ENCODE data around the gene SCAMP4.
"Not testable (repeated sequence)": the region's sequence is repeated elsewhere in the genome, so short reads cannot be mapped to it uniquely, and the experiment has no call there.

SCAMP4 gene

DNA sequence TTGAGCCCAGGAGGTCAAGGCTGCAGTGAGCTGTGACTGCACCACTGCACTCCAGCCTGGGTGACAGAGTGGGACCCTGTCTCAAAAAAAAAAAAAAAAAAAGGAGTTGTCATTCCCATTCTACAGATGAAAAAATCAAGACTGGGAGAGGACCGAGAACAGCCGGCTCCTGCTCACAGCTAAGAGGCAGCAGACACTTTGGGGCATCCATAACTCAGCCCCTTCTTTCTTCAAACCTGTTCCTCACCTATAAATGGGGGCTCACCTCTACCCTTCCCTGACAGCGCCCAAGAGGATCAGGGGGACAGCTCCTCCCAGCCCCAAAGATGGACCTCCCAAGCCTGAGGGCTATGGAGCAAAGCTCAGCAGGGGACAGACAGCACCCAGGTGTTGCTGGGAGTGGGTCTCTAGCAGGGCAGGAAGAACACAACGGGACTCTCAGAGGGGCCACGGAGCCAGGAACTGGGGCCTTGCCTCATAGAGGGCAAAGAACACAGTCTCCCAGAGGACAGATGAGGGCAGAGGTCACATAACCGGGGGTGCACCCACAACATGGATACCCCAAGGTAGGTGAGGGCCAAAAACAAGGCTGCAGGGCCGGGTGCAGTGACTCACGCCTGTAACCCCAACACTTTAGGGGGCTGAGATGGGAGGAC, 38.4 kb upstream of the SCAMP4 start:
- no peak for DNase-seq (ENCODE audit: low read depth in 1 of 2, low spot score in 1 of 2)

DNA sequence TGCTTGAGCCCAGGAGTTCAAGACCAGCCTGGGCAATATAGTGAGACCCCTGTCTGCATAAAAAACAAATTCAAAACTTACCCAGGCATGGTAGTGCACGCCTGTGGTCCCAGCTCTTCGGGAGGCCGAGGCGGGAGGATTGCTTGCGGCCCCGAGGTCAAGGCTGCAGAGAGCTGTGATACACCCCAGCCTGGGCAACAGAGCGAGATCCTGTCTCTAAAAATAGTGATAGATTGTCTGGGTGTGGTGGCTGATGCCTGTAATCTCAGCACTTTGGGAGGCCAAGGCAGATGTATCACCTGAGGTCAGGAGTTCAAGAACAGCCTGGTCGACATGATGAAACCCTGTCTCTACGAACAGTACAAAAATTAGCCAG, 37.9 kb upstream of the SCAMP4 start:
- no peak for DNase-seq (ENCODE audit: low read depth in 1 of 2, low spot score in 1 of 2)

DNA sequence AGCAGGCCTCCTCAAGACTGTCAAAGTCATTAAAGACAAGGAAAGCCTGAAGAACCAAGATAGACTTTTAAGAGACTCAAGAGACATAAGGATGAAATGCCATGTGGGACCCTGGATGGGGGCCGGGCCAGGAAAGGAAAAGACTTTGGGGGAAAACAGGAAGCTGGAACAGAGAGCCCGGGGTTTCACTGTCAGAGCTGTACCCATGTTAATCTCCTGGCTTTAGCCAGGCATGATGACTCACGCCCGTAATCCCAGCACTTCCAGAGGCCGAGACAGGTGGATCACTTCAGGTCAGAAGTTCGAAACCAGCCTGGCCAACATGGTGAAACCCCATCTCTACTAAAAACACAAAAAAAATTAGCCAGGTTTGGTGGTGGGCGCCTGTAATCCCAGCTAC, 36.2 kb upstream of the SCAMP4 start:
- no peak for DNase-seq (ENCODE audit: low read depth in 1 of 2, low spot score in 1 of 2)

DNA sequence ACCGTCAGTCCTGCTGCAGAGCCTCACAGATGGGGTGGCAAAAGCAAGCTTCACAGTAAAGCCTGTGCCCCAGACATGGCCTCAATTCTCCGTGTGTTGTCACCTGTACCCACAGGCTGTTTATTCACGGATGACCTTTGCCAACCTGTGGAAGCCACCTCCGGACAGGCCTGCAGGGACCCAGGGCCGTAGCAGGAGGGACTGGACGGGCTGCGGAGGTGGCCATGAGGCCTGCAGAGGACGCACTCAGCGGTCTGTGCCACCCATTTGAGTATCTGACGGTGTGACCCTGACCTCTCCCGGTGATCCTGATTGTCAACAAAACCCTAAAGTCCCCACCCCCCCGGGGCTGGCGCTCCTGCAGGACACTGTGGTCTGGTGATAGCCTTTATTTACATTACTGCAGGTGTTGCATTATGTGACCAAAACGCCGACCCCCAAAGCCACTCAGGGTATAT, 34.0 kb upstream of the SCAMP4 start:
- no peak for DNase-seq (ENCODE audit: low read depth in 1 of 2, low spot score in 1 of 2)

DNA sequence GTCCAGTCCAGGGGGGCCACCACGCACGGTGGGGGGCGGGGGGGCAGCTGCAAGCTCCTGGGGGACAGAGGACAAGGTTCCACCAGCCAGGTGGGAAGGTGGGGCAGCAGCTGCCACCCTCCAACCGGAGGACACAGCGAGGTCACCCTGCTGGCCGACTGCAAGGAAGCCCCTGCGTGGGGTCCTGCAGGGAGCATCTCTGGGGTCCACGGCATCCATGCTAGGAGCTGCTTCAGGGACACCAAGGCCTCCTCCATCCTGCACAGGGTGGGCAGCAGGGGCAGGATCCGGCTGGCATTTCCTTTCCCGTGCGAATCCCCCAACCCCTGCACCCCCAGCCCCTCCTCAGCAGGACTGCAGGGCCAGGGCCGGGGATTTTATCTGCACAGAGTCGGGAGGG, 33.6 kb upstream of the SCAMP4 start:
- no peak for DNase-seq (ENCODE audit: low read depth in 1 of 2, low spot score in 1 of 2)

DNA sequence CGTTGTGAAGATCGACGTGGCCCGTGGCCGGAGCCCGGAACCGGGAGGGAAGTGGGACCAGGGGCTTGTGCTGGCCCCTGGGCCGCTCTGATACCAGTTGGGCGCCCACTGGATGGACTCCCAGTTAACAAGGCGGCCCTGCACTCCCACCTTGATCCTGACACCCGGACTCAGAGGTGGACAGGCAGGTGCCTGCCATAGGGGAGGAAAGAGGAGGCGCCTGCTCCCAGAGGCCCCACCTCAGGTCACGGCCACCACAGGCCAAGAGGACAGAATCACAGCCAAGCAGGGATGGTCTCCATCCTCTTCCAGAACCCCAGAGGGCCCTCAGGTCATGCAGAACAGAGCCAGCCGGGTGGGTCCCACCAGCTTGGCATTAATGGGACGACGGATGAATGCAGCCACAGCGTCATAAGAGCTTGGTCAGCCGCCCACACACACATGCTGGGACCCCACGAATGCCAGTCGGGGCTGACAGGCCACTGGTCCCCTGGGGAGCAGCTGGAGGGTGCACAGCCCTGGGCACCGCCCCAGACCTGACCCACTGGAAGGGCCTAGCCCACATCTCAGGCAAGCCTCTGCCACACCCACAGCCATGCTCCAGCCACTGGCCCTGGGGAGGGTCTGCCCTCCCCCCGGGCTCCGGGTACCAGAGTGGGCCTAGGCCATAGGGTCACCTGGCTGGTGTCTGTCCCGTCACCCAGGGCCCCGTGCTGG, 32.2 kb upstream of the SCAMP4 start:
- DNase-seq (ENCODE audit: low read depth in 1 of 2, low spot score in 1 of 2), result no peak

DNA sequence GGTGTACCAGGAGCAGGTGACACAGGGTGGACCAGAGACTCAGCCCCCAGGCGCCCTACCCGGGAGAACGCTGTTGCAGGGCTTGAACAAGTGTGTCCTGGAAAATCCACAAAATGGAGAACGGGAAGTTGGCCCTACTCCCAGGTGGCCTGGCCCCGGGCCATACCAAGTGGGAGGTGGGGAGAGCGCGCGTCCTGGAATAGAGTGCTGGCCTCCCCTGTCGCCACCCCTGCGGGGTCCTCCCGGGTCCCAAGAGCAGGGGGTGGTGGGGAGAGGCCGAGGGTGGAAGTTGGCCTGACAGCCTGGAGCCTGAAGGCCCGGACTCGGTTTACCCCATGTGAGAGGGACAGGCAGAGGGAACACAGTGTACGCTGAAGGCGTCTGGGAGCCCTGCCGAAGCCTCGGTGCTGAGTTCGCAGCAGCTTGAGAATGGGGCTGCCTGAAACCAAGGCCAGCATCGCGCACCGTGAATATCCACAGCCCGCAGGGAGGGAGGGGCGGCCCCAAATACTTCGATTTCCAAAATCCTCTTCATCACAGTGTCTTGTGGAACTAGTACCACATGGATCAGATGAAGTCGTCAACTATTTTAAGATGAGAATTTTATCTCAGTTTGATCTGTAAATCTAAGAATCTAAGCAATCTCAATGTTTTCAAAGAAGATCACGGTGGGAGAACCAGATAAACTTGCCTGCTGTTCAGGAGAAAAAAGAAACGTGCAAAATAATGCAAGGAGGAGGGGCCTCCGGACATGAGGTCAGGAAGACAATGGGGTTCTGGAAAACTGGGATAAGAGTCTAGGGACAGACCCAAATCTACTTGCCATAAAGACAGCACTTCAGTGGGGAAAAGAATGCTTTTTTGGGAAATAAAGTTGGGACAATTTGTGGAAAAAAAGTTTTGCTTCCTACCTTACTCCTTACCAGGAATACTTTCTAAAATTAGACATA, 31.4 kb upstream of the SCAMP4 start:
- no peak for DNase-seq (ENCODE audit: low read depth in 1 of 2, low spot score in 1 of 2)

DNA sequence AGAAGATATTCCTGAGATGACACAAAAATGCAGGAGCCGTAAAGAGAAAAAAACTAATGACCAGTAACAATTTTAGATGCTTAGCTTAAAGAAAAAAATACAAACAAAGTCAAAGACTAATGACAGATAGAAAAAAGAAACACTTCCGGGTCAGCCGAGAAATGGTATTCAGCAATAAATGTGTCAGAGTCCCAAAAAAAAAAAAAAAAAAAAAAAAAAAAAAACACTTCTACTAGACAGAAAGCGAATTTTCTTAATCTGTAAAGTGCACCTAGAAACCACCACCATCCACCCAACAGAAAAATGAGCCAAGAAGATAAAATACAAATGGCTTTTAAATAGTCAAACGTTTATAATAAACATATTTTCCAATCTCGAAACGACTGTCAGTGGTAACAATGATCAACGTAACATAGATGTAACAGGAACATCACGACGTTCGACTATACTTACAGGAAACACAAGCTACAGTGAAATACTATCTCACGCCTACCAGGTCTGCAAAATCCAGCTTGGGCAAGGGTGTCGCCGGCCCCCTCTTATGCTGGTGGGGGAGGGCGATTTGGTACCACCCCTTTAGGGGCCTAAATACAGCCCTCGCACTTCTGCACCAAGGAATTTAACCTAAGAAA, 30.5 kb upstream of the SCAMP4 start:
- no peak for DNase-seq (ENCODE audit: low read depth in 1 of 2, low spot score in 1 of 2)

DNA sequence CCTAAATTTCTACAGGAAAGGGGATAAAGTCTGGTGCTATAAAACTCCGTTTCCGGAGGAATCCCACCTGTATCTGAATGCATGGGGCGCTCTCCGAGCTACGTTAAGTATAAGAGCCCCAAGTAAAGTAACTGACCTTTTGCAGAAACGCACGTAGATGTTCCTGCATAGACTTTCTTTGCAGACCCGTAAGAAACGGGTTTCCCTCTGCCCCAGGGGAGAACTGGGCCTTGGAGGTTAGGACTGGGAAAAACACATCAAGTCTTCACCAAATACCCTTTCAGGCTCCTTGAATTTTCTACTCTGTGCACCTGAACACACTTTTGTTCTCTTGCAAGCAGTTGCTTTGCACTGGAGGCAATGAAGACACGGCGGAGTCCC, 29.9 kb upstream of the SCAMP4 start:
- DNase-seq (ENCODE audit: low read depth in 1 of 2, low spot score in 1 of 2), result not testable (repeated sequence)

DNA sequence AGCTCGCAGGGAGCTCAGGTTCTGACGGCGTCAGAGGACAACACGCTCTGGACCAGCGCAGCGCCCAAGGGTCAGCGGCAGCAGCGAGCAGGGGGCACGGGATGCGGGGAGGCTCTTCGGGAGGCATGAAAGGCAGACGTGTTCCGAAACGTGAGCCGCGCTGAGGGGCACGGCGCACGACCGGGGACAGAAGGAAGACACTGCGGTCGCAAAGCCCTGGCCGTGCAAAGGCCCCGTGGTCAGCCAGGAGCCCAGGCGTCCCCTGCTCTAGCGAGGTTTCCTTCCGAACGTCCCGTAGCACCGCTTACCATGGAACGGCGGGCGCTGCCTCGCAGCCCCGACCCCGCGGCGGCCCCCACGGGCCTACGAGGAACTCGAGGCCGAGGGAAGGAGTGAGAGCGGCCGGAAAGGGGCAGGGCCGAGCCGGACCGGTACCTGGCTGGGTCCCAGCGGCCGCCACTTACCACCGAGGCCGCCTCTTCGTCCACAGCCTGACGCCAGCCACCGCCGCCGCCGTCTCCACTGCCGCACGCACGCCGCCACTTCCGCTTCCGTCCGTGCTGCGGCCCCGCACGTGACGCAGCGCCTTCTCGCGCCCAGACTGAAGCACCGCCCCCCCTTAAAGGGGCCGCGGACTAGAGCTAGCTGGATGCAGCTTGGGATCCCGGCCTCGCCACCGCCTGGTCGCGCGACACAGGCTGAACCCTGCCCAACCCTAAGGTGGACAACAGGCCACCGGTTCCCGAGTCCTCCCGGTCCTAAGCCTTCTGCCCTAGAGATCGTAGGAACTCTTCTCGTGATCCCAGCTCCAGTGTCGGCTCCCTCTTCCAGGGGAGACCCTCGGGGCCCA, 29.3 kb upstream of the SCAMP4 start:
- peak; percentile 71 to 83 for DNase-seq (ENCODE audit: low read depth in 1 of 2, low spot score in 1 of 2)

DNA sequence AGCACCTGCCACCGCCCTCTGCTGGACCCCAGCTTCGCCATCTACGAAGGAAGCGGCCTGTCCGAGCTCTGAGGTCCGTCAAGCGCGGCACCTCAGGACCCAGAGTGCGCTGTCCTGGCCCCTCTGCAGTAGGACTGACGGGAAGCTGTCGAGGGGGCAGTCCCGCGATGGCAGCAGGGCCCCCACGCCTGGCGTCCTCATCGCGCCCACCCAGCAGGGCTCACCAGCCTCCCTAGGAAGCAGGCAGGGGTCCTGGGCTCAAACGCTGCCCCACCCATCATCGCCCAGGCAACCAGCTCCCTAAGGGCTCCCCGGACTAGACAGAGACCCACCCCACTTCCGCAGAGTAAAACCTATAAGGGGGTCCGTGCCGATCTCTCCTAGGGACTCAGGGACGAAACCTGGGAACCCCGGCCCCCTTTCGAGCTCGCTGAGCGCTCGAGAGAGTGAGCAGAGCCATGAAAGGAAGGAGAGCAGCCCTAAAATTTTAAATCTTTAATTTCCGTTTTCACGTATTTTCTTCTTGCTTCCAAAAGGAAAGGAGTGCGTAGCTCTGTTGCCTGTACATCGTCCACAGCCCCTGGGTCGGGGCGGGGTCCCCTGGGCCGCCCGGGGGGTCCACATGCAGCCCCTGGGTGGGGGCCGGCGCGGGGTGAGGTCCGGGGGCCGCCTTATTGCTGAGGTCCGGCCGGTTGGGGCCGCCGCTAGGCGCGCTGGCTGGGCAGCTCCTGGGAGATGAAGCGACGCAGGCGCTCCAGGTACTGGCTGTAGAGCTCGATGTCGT, 28.5 kb upstream of the SCAMP4 start:
- not testable (repeated sequence) for DNase-seq (ENCODE audit: low read depth in 1 of 2, low spot score in 1 of 2)

DNA sequence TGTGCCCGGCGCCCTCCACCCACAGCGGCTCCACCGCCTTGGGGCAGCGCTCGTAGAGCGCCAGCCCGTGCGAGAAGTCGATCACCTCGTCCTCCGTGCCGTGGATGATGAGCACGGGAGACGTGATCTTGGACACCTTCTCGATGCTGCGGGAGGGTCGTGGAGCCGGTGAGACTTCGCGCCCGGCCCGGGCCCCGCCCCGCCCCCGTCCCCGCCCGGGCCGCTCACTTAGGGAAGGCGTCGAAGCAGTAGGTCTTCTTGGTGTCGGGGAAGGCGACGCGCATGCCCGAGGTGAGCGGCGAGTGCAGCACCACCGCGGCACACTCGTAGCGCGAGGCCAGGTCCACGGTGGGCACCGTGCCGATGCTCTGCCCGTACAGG, 27.9 kb upstream of the SCAMP4 start:
- DNase-seq (ENCODE audit: low read depth in 1 of 2, low spot score in 1 of 2), result not testable (repeated sequence)

DNA sequence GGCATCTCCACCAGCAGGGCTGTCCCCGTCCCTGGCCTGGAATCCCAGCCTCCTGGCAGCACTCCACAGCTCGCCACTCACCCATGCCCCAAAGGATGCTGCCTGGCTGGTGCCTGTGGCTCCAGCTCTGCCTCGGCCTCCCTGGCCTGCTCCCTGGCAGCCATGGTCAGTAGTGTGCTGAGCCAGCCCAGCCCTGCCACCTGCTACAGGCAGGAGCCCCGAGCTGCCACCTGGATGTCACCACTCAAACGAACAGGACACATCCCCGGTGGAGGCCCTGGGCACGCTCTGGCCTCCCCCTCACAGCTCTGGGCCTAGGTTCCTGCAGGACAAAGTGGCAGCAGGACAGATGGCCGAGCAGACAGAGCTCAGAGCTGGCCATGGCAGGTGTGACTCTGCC, 26.6 kb upstream of the SCAMP4 start:
- DNase-seq (ENCODE audit: low read depth in 1 of 2, low spot score in 1 of 2), result not testable (repeated sequence)

DNA sequence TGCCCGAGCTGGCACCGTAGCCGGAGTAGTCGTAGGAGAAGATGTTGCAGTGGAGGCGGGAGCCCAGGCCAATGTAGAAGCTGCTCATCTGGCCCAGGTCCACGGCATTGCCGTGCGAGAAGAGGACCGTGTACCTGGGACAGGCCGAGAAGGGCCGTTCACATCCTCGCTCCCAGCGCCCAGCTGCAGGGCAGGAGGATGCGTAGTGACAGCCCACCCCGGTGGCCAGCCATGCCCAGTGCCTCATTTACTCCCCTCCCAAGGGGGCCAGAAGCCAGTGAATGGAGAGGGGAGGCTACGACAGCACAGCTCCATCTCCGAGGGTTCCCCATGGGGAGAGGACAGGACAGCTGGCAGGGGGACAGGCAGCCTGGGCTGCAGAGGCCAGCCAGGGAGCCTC, 25.2 kb upstream of the SCAMP4 start:
- not testable (repeated sequence) for DNase-seq (ENCODE audit: low read depth in 1 of 2, low spot score in 1 of 2)

DNA sequence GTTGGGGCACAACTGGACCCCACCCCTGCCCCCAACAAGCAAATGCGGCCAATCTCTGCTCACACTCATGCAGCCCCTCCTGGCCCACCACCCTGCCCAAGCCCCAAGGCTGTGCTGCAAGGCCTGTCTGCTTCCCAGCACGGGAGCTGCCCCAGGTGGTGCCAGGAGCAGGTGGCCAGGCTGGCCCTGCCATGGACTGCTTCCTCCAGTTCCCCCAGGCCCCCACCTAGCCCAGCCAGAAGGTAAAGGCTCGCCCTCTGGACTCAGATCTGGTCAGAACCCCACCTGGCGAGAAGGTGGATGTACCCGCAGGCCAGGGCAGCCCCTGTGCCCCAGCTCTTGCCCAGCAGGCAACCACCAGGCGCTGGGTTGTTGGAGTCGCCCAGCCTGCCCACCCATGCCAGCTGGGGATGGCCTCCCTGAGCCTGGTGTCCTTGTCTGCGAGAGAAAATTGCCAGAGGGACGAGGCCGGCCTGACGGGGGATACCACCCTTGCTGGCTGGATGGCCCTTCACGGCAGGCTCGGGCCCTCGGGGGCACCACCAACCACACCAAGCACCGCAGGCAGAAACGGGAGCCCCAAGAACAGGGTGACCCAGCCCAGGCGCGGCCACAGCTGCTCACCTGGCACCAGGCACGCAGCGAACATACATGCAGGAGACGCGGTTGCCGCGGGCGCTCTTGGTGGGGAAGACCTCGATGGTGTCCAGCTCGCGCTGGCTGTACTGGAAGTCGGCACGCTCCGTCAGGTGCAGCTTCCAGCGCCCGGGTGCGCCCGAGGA, 24.4 kb upstream of the SCAMP4 start:
- DNase-seq (ENCODE audit: low read depth in 1 of 2, low spot score in 1 of 2), result no peak

DNA sequence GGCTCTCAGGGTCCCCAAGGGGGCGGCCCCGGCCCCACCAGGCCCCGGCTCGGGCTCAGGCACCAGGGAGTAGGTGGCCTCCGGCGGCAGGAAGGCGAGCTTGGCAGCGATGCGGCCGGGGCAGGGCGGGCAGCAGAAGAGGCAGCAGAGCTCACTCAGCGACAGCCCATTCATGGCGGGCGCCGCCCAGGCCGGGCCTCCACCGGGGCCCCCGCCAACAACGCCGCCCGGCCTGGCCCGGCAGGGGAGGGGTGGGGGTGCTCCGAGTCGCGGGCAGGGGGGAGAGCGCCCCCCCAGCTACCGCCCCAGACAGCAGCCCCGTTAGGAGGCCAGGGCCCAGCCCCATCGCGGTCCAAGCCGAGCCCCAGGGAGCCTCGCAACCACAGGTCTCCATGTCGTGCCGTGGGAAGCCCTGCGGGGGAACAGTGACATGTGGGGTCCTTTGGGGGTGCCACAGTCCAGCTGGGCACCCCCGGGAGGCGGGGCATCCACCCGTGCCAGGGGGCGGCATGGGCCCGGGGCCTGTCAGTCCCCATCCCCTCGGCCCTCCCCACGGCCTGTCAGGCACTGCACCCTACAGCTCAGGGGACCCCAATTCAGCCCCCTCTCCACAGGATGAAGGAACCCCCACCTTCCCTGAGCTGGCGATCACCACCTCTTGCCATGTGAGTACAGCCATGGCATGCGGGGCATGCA, 23.7 kb upstream of the SCAMP4 start:
- not testable (repeated sequence) for DNase-seq (ENCODE audit: low read depth in 1 of 2, low spot score in 1 of 2)

DNA sequence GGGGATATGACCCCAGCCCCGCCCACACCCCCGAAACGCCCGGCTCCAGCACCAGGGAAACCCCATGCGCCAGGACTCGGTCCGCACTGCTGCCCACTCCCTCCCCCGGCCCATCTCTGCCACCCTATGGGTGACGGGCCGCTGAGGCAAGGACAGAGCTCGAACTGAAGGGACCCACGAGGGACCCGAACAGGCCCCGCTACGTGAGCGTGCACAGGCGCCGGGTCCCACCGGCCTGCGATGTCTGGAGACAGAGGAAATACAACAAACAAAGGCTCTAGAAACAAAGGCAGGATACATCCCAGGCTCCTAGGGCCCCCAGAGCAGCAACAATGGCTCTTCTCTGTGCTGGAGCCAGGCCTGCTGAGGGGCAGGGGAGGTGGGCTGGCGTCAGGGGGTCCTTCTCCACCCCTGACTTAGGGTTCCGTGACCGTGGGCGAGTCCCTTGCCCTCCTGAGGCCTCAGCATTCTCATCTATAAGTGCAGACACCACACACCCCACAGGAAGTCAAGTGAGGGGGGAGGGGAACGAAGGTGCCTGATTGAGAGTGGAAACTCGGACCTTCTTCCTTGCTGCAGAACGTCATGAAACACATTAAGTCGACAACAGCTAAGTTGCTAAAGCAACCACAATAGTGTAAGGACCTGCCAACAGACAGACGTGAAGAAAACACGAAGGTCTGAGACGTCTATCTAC, 23.0 kb upstream of the SCAMP4 start:
- DNase-seq (ENCODE audit: low read depth in 1 of 2, low spot score in 1 of 2), result no peak

Data from activated CD4-positive, alpha-beta T cell treated with anti-CD3 and anti-CD28 coated beads, Interleukin-2, amount 50 U/mL, for 24 hours (primary cell).